ENCODE data around the gene TNIP2. TPM values are rescaled to one million over a fixed set of nuclear protein-coding genes. Genes with fewer than 3 reads are reported as not detected.
A peak's percentile ranks its signal among the peaks of the same experiment; 100 is the strongest.

The TNIP2 gene
- total and polyA plus RNA-seq, 2 of the 8 experiments (the other 6 are each of a cell fraction or from before 2014, with no cell fraction given) = 23.7 to 37.7 TPM

- FAIRE-seq = no peak
- CTCF ChIA-PET (ENCODE audit: partially characterized antibody) = interaction anchor here (0.5 to 1.0 kb wide), 2 partner anchors 18 to 217 kb away, joined by 3 read pairs; no protein-coding TSS in a partner anchor
- TF ChIP-seq RXRA (IDR thresholded peaks at IDR 0.05; ENCODE audit: insufficient read depth, low read depth, low read length) (no peak), EGR1 (IDR thresholded peaks at IDR 0.05; ENCODE audit: borderline replicate concordance, low read depth, low read length) (no peak), SP4 (IDR thresholded peaks at IDR 0.05; ENCODE audit: low read length) (no peak), TEAD4 (IDR thresholded peaks at IDR 0.05; ENCODE audit: low read depth, low read length) (no peak), PHF8 (conservative IDR thresholded peaks at IDR 0.05; ENCODE audit: low read depth, low read length) (no peak), POLR2A (IDR thresholded peaks at IDR 0.05; ENCODE audit: control extremely low read depth in 1 of 2, low read depth in 2 of 2, low read length in 2 of 2) (no peak), GABPA (IDR thresholded peaks at IDR 0.05; ENCODE audit: borderline replicate concordance, insufficient read depth, low read length) (no peak), SAP30 (IDR thresholded peaks at IDR 0.05; ENCODE audit: insufficient read depth, insufficient replicate concordance, low read length) (no peak), BCL11A (IDR thresholded peaks at IDR 0.05; ENCODE audit: low read depth in 2 of 2, low read length in 2 of 2) (no peak), HDAC2 (IDR thresholded peaks at IDR 0.05; ENCODE audit: borderline replicate concordance in 1 of 2, low read depth in 2 of 2, low read length in 2 of 2) (no peak), SP2 (IDR thresholded peaks at IDR 0.05; ENCODE audit: low read length) (no peak)
- TF ChIP-seq, protein P1, sequence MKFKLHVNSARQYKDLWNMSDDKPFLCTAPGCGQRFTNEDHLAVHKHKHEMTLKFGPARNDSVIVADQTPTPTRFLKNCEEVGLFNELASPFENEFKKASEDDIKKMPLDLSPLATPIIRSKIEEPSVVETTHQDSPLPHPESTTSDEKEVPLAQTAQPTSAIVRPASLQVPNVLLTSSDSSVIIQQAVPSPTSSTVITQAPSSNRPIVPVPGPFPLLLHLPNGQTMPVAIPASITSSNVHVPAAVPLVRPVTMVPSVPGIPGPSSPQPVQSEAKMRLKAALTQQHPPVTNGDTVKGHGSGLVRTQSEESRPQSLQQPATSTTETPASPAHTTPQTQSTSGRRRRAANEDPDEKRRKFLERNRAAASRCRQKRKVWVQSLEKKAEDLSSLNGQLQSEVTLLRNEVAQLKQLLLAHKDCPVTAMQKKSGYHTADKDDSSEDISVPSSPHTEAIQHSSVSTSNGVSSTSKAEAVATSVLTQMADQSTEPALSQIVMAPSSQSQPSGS (IDR thresholded peaks at IDR 0.05; ENCODE audit: low read length) = no peak
These were observed 12.8 kb upstream of the TNIP2 start for GRCh38 chr4:2768921-2769336.

More at GRCh38 chr4:2768921-2769336, 12.8 kb upstream of the TNIP2 start:
- Histone ChIP-seq H2AFZ (ENCODE audit: low read length) (0 out of 2 replicates have a peak overlapping the region, but pooled peaks have one; percentile 56), H3K14ac (ENCODE audit: insufficient read length) (no peak overlapping the region), H3K23ac (ENCODE audit: insufficient read length) (no peak overlapping the region), H3K79me2 (ENCODE audit: control insufficient read depth in 1 of 2, insufficient read depth in 2 of 2, low read length in 2 of 2) (no peaks in the 10 kb centered on the region), H2BK15ac (ENCODE audit: low read length) (no peak overlapping the region), H3K56ac (replicated peaks; ENCODE audit: insufficient read length, low read depth, low read length) (no peak overlapping the region), H3K4me2 (ENCODE audit: insufficient read depth in 1 of 2, low read depth in 2 of 2, low read length in 2 of 2) (0 out of 4 replicates have a peak overlapping the region, but pooled peaks of 1 of the 2 experiments have one; percentile 9), H4K8ac (ENCODE audit: extremely low read depth, insufficient read depth, low read length) (no peak overlapping the region; the same call in 1 of the 2 replicates), H3K18ac (ENCODE audit: extremely low read depth, low read length) (peak overlapping the region; percentile 60; the same call in 1 of the 2 replicates), H3K4me3 (ENCODE audit: extremely low read depth in 1 of 4, insufficient read depth in 2 of 4, low read depth in 3 of 4, low read length in 4 of 4) (no peak overlapping the region), H3K27me3 (replicated peaks in 1 of 4; ENCODE audit: control insufficient read depth in 3 of 4, extremely low read depth in 1 of 4, insufficient read depth in 3 of 4, low read length in 3 of 4) (no peaks in the 10 kb centered on the region), H3K23me2 (ENCODE audit: low read depth, low read length) (no peaks in the 10 kb centered on the region; the same call in 1 of the 2 replicates), H3K36me3 (ENCODE audit: control insufficient read depth in 2 of 4, insufficient read depth in 4 of 4, low read length in 3 of 4) (no peaks in the 10 kb centered on the region), H3K79me1 (ENCODE audit: low read depth, low read length) (no peaks in the 10 kb centered on the region), H4K20me1 (replicated peaks in 1 of 2; ENCODE audit: control insufficient read depth in 1 of 2, insufficient read depth in 2 of 2, low read length in 2 of 2) (no peaks in the 10 kb centered on the region), H2BK12ac (ENCODE audit: low read depth, low read length) (0 out of 2 replicates have a peak overlapping the region, but pooled peaks have one; percentile 27), H3K27ac (ENCODE audit: low read depth, low read length) (no peak overlapping the region), H4K5ac (ENCODE audit: insufficient read length, low read depth, low read length) (peak overlapping the region; percentile 21), H2BK5ac (ENCODE audit: low read depth, low read length) (no peak overlapping the region), H3K9me3 (ENCODE audit: insufficient read depth in 2 of 2, low read depth in 1 of 2, low read length in 1 of 2) (no peaks in the 10 kb centered on the region; a peak in 1 of 4 replicates), H2BK120ac (replicated peaks; ENCODE audit: low read depth, low read length) (no peak overlapping the region), H2BK20ac (ENCODE audit: low read length) (no peak overlapping the region), H3K9ac (replicated peaks in 1 of 4; ENCODE audit: extremely low read depth in 1 of 4, low read depth in 3 of 4, low read length in 3 of 4) (no peak overlapping the region), H3K4ac (replicated peaks; ENCODE audit: insufficient read length, low read depth, low read length) (no peak overlapping the region), H2AK5ac (ENCODE audit: low read depth, low read length) (no peak overlapping the region), H4K91ac (replicated peaks; ENCODE audit: insufficient read length, low read length) (no peak overlapping the region), H3K4me1 (replicated peaks in 1 of 4; ENCODE audit: control insufficient read depth in 3 of 4, insufficient read depth in 4 of 4, low read length in 3 of 4) (peaks cover 0 to 7% (median 6%) of the 10 kb centered on the region in 4 experiments; a peak in 6 of 7 replicates)
- POLR2A ChIA-PET (ENCODE audit: partially characterized antibody) = interaction anchor here (1.1 to 2.9 kb wide), 5 partner anchors 10 to 49 kb away, joined by 3 to 16 read pairs (median 4); partner anchors contain the start of gene TNIP2
- WGBS, 2 experiments (ENCODE audit: extremely low coverage in 1 of 2, insufficient coverage in 1 of 2, insufficient read length in 1 of 2, insufficient replicate concordance in 2 of 2, low coverage in 1 of 2, low lambda C conversion rate in 2 of 2, missing lambda C conversion rate in 1 of 2) = 90% methylated on average over 15 of the region's 15 CpGs; no CpG with 5 or more reads in 1 of the 2 experiments
- no peak for DNase-seq (ENCODE audit: low read depth in 1 of 2, low spot score in 2 of 2)
